PFSK-1 (cell line): ENCODE results near the gene PPP1R10.

Experiments
- FOXP2 ChIP-seq: optimal IDR thresholded peaks from 2 replicates; pipeline ENCODE3; 2011; ENCODE audit warnings: borderline replicate concordance, control low read depth, inconsistent platforms; ENCODE audit not compliant: insufficient read depth; ENCODE audit errors: extremely low read length, extremely low read depth
- POLR2AphosphoS5 ChIP-seq: IDR thresholded peaks from 2 replicates; pipeline ENCODE4 v1.6.1; 2012; ENCODE audit warnings: low read depth, mild to moderate bottlenecking, control low read depth, low read length, moderate library complexity
- REST ChIP-seq, 2 experiments: IDR thresholded peaks; 2 replicates each; pipeline versions ENCODE4 v1.6.1 to v1.8.0; 2011 to 2012; ENCODE audit warnings: low read depth in 2 of 2, low read length in 2 of 2, control low read depth in 1 of 2, inconsistent platforms in 1 of 2, mild to moderate bottlenecking in 1 of 2, moderate library complexity in 1 of 2; ENCODE audit not compliant: insufficient read depth in 1 of 2
- SIN3A ChIP-seq: IDR thresholded peaks from 2 replicates; pipeline ENCODE4 v1.6.1; 2012; ENCODE audit warnings: mild to moderate bottlenecking, low read length, moderate library complexity, borderline replicate concordance; ENCODE audit not compliant: insufficient read depth
- TAF1 ChIP-seq: IDR thresholded peaks from 2 replicates; pipeline ENCODE4 v1.6.1; 2012; ENCODE audit warnings: low read length, control low read depth, borderline replicate concordance; ENCODE audit not compliant: insufficient read depth

PPP1R10 gene

GRCh38 chr6:30655743-30656094, 38.7 kb upstream of the PPP1R10 start:
- TF ChIP-seq FOXP2, result no peak
- TF ChIP-seq SIN3A, result no peak
- TF ChIP-seq TAF1, result no peak
- TF ChIP-seq POLR2AphosphoS5, result no peak
- TF ChIP-seq REST (IDR thresholded peaks at IDR 0.05; ENCODE audit: insufficient read depth in 1 of 2, low read depth in 2 of 2, low read length in 2 of 2), result no peak

- TF ChIP-seq FOXP2 (no peak), SIN3A (no peak), POLR2AphosphoS5 (no peak), REST (IDR thresholded peaks at IDR 0.05; ENCODE audit: insufficient read depth in 1 of 2, low read depth in 2 of 2, low read length in 2 of 2) (no peak), TAF1 (no peak)
These were observed 38.0 kb upstream of the PPP1R10 start for GRCh38 chr6:30654798-30655742.

GRCh38 chr6:30651143-30651542, 34.1 kb upstream of the PPP1R10 start:
- TF ChIP-seq SIN3A, result no peak
- TF ChIP-seq FOXP2, result no peak
- no peak for TF ChIP-seq TAF1
- no peak for TF ChIP-seq REST (IDR thresholded peaks at IDR 0.05; ENCODE audit: insufficient read depth in 1 of 2, low read depth in 2 of 2, low read length in 2 of 2)
- no peak for TF ChIP-seq POLR2AphosphoS5

- TF ChIP-seq SIN3A (no peak), REST (IDR thresholded peaks at IDR 0.05; ENCODE audit: insufficient read depth in 1 of 2, low read depth in 2 of 2, low read length in 2 of 2) (no peak), TAF1 (peak; percentile 66; the same call in 1 of the 2 replicates), FOXP2 (peak; percentile 60), POLR2AphosphoS5 (peak; percentile 82)
These were observed 30.4 kb upstream of the PPP1R10 start for GRCh38 chr6:30647242-30648116.
